ENCODE measurements around the gene RNF111. TPM values are rescaled to one million over a fixed set of nuclear protein-coding genes. Genes with fewer than 3 reads are reported as not detected.

The RNF111 gene
- total RNA-seq, 1 experiment from 2014 or later: 61.0 TPM

- Histone ChIP-seq H2AFZ (ENCODE audit: low read length) (no peak overlapping the region), H3K9me2 (replicated peaks; ENCODE audit: insufficient read depth, low read length) (no peaks in the 10 kb centered on the region), H3K79me2 (ENCODE audit: low read length) (peaks cover 97% of the 10 kb centered on the region), H3K9ac (ENCODE audit: low read length) (no peak overlapping the region), H4K20me1 (ENCODE audit: insufficient read depth, low read depth, low read length) (peaks cover 20% of the 10 kb centered on the region), H3K27ac (ENCODE audit: low read length) (no peak overlapping the region), H3K4me3 (ENCODE audit: low read length) (no peak overlapping the region), H3K27me3 (ENCODE audit: low read length) (no peaks in the 10 kb centered on the region), H3K36me3 (ENCODE audit: insufficient read depth, low read length) (peaks cover 22% of the 10 kb centered on the region), H3K4me1 (ENCODE audit: low read length) (peaks cover 33% of the 10 kb centered on the region), H3K4me2 (ENCODE audit: low read depth, low read length, poor library complexity, severe bottlenecking) (no peak overlapping the region), H3K9me3 (ENCODE audit: low read length) (no peaks in the 10 kb centered on the region)
- no peak for DNase-seq
Observed at GRCh38 chr15:59005579-59005978, 18.1 kb downstream of the RNF111 start.

GRCh38 chr15:59008086-59008485 lies 20.6 kb downstream of the RNF111 start:
- no peak overlapping the region for H2AFZ ChIP-seq (ENCODE audit: low read length)
- H3K9ac ChIP-seq (ENCODE audit: low read length): no peak overlapping the region
- no peaks in the 10 kb centered on the region for H3K9me2 ChIP-seq (replicated peaks; ENCODE audit: insufficient read depth, low read length)
- no peak overlapping the region for H3K27ac ChIP-seq (ENCODE audit: low read length)
- H4K20me1 ChIP-seq (ENCODE audit: insufficient read depth, low read depth, low read length): peaks cover 9% of the 10 kb centered on the region
- H3K4me3 ChIP-seq (ENCODE audit: low read length): no peak overlapping the region
- no peaks in the 10 kb centered on the region for H3K27me3 ChIP-seq (ENCODE audit: low read length)
- DNase-seq: no peak
- no peaks in the 10 kb centered on the region for H3K9me3 ChIP-seq (ENCODE audit: low read length)
- peaks cover 22% of the 10 kb centered on the region; the same call in 1 of the 2 replicates for H3K36me3 ChIP-seq (ENCODE audit: insufficient read depth, low read length)
- no peak overlapping the region for H3K4me2 ChIP-seq (ENCODE audit: low read depth, low read length, poor library complexity, severe bottlenecking)
- H3K4me1 ChIP-seq (ENCODE audit: low read length): peaks cover 9% of the 10 kb centered on the region
- H3K79me2 ChIP-seq (ENCODE audit: low read length): peaks cover 97% of the 10 kb centered on the region

- H3K9ac ChIP-seq (ENCODE audit: low read length): no peak overlapping the region
- H2AFZ ChIP-seq (ENCODE audit: low read length): no peak overlapping the region
- no peak overlapping the region for H3K27ac ChIP-seq (ENCODE audit: low read length)
- no peaks in the 10 kb centered on the region for H3K36me3 ChIP-seq (ENCODE audit: insufficient read depth, low read length)
- no peaks in the 10 kb centered on the region for H3K9me2 ChIP-seq (replicated peaks; ENCODE audit: insufficient read depth, low read length)
- H3K4me2 ChIP-seq (ENCODE audit: low read depth, low read length, poor library complexity, severe bottlenecking): no peak overlapping the region
- no peak for DNase-seq
- H4K20me1 ChIP-seq (ENCODE audit: insufficient read depth, low read depth, low read length): no peaks in the 10 kb centered on the region
- H3K4me1 ChIP-seq (ENCODE audit: low read length): no peaks in the 10 kb centered on the region
- H3K4me3 ChIP-seq (ENCODE audit: low read length): no peak overlapping the region
- no peaks in the 10 kb centered on the region for H3K9me3 ChIP-seq (ENCODE audit: low read length)
- H3K27me3 ChIP-seq (ENCODE audit: low read length): no peaks in the 10 kb centered on the region
- H3K79me2 ChIP-seq (ENCODE audit: low read length): peaks cover 95% of the 10 kb centered on the region
Observed at GRCh38 chr15:59011262-59011952, 23.9 kb downstream of the RNF111 start.

- H2AFZ ChIP-seq (ENCODE audit: low read length): no peak overlapping the region
- H3K9me2 ChIP-seq (replicated peaks; ENCODE audit: insufficient read depth, low read length): no peaks in the 10 kb centered on the region
- H3K9me3 ChIP-seq (ENCODE audit: low read length): no peaks in the 10 kb centered on the region
- no peak overlapping the region for H3K4me2 ChIP-seq (ENCODE audit: low read depth, low read length, poor library complexity, severe bottlenecking)
- peaks cover 94% of the 10 kb centered on the region for H3K79me2 ChIP-seq (ENCODE audit: low read length)
- H3K9ac ChIP-seq (ENCODE audit: low read length): no peak overlapping the region
- no peak for DNase-seq
- no peaks in the 10 kb centered on the region for H3K36me3 ChIP-seq (ENCODE audit: insufficient read depth, low read length)
- no peaks in the 10 kb centered on the region for H4K20me1 ChIP-seq (ENCODE audit: insufficient read depth, low read depth, low read length)
- H3K27ac ChIP-seq (ENCODE audit: low read length): no peak overlapping the region
- H3K4me3 ChIP-seq (ENCODE audit: low read length): no peak overlapping the region
- no peaks in the 10 kb centered on the region for H3K4me1 ChIP-seq (ENCODE audit: low read length)
- no peaks in the 10 kb centered on the region for H3K27me3 ChIP-seq (ENCODE audit: low read length)
Observed at GRCh38 chr15:59013246-59013873, 25.9 kb downstream of the RNF111 start.

GRCh38 chr15:59014068-59014467 lies 26.6 kb downstream of the RNF111 start:
- no peak overlapping the region for H3K27ac ChIP-seq (ENCODE audit: low read length)
- no peaks in the 10 kb centered on the region for H3K4me1 ChIP-seq (ENCODE audit: low read length)
- H3K9me3 ChIP-seq (ENCODE audit: low read length): no peaks in the 10 kb centered on the region
- no peaks in the 10 kb centered on the region for H3K9me2 ChIP-seq (replicated peaks; ENCODE audit: insufficient read depth, low read length)
- H2AFZ ChIP-seq (ENCODE audit: low read length): no peak overlapping the region
- H3K4me2 ChIP-seq (ENCODE audit: low read depth, low read length, poor library complexity, severe bottlenecking): no peak overlapping the region
- H3K27me3 ChIP-seq (ENCODE audit: low read length): no peaks in the 10 kb centered on the region
- no peak overlapping the region for H3K9ac ChIP-seq (ENCODE audit: low read length)
- DNase-seq: no peak
- no peak overlapping the region for H3K4me3 ChIP-seq (ENCODE audit: low read length)
- no peaks in the 10 kb centered on the region; the same call in 1 of the 2 replicates for H3K36me3 ChIP-seq (ENCODE audit: insufficient read depth, low read length)
- H3K79me2 ChIP-seq (ENCODE audit: low read length): peaks cover 94% of the 10 kb centered on the region
- no peaks in the 10 kb centered on the region for H4K20me1 ChIP-seq (ENCODE audit: insufficient read depth, low read depth, low read length)

- H3K9ac ChIP-seq (ENCODE audit: low read length): no peak overlapping the region
- H3K79me2 ChIP-seq (ENCODE audit: low read length): peaks cover 92% of the 10 kb centered on the region
- no peaks in the 10 kb centered on the region for H3K9me3 ChIP-seq (ENCODE audit: low read length)
- no peaks in the 10 kb centered on the region for H3K27me3 ChIP-seq (ENCODE audit: low read length)
- H3K36me3 ChIP-seq (ENCODE audit: insufficient read depth, low read length): peaks cover 3% of the 10 kb centered on the region; the same call in 1 of the 2 replicates
- H3K4me3 ChIP-seq (ENCODE audit: low read length): no peak overlapping the region
- no peak overlapping the region for H3K4me2 ChIP-seq (ENCODE audit: low read depth, low read length, poor library complexity, severe bottlenecking)
- H2AFZ ChIP-seq (ENCODE audit: low read length): no peak overlapping the region
- DNase-seq: no peak
- H3K4me1 ChIP-seq (ENCODE audit: low read length): no peaks in the 10 kb centered on the region
- H3K27ac ChIP-seq (ENCODE audit: low read length): no peak overlapping the region
- no peaks in the 10 kb centered on the region for H4K20me1 ChIP-seq (ENCODE audit: insufficient read depth, low read depth, low read length)
- no peaks in the 10 kb centered on the region for H3K9me2 ChIP-seq (replicated peaks; ENCODE audit: insufficient read depth, low read length)
Observed at GRCh38 chr15:59017449-59017848, 30.0 kb downstream of the RNF111 start.

GRCh38 chr15:59018833-59019232 lies 31.4 kb downstream of the RNF111 start:
- Histone ChIP-seq H3K27me3 (ENCODE audit: low read length) (no peaks in the 10 kb centered on the region), H3K9me3 (ENCODE audit: low read length) (no peaks in the 10 kb centered on the region), H3K9me2 (replicated peaks; ENCODE audit: insufficient read depth, low read length) (no peaks in the 10 kb centered on the region), H3K4me2 (ENCODE audit: low read depth, low read length, poor library complexity, severe bottlenecking) (no peak overlapping the region), H3K36me3 (ENCODE audit: insufficient read depth, low read length) (peaks cover 8% of the 10 kb centered on the region; the same call in 1 of the 2 replicates), H4K20me1 (ENCODE audit: insufficient read depth, low read depth, low read length) (no peaks in the 10 kb centered on the region), H2AFZ (ENCODE audit: low read length) (no peak overlapping the region), H3K4me3 (ENCODE audit: low read length) (no peak overlapping the region), H3K9ac (ENCODE audit: low read length) (no peak overlapping the region), H3K4me1 (ENCODE audit: low read length) (no peaks in the 10 kb centered on the region), H3K27ac (ENCODE audit: low read length) (no peak overlapping the region), H3K79me2 (ENCODE audit: low read length) (peaks cover 88% of the 10 kb centered on the region)
- no peak for DNase-seq

- Histone ChIP-seq H3K27ac (ENCODE audit: low read length) (no peak overlapping the region), H2AFZ (ENCODE audit: low read length) (no peak overlapping the region), H3K4me2 (ENCODE audit: low read depth, low read length, poor library complexity, severe bottlenecking) (no peak overlapping the region), H3K4me3 (ENCODE audit: low read length) (no peak overlapping the region), H3K27me3 (ENCODE audit: low read length) (no peaks in the 10 kb centered on the region), H3K36me3 (ENCODE audit: insufficient read depth, low read length) (peaks cover 15% of the 10 kb centered on the region), H3K4me1 (ENCODE audit: low read length) (no peaks in the 10 kb centered on the region), H3K9me3 (ENCODE audit: low read length) (no peaks in the 10 kb centered on the region), H3K9me2 (replicated peaks; ENCODE audit: insufficient read depth, low read length) (no peaks in the 10 kb centered on the region), H3K79me2 (ENCODE audit: low read length) (peaks cover 88% of the 10 kb centered on the region), H4K20me1 (ENCODE audit: insufficient read depth, low read depth, low read length) (no peaks in the 10 kb centered on the region), H3K9ac (ENCODE audit: low read length) (no peak overlapping the region)
- DNase-seq: no peak
Observed at GRCh38 chr15:59020322-59020721, 32.9 kb downstream of the RNF111 start.
